Endothelial cell of umbilical vein (primary cell): ENCODE measurements around the gene PDE10A. TPM values are rescaled to one million over a fixed set of nuclear protein-coding genes. Genes with fewer than 3 reads are reported as not detected.
"Not testable (repeated sequence)": the region's sequence is repeated elsewhere in the genome, so short reads cannot be mapped to it uniquely, and the experiment has no call there.

ENCODE experiments used
- BruUV-seq: library from RNA; stranded (reverse); fragments of 400-500 nt; replicated peaks from 2 replicates; lab custom pipeline; 2021; lab: Mats Ljungman, UMichigan
- CTCF ChIA-PET: fragments of 300-600, 350-600 bp; sonication (Branson Sonifier 250); formaldehyde crosslinking; loops from one replicate; lab custom pipeline; 2021; ENCODE audit warnings: antibody characterized with exemption, inconsistent platforms; lab: Charles Lee
- POLR2A ChIA-PET: fragments of 300-600, 350-600 bp; sonication (Branson Sonifier 250); formaldehyde crosslinking; loops from one replicate; lab custom pipeline; 2021; ENCODE audit warnings: antibody characterized with exemption, inconsistent platforms; lab: Charles Lee
- DNase-seq: peaks from one replicate; pipeline ENCODE4 v3.0.0-alpha.2; 2011; ENCODE audit warnings: low read depth, low spot score
- FAIRE-seq: peaks from 2 replicates; lab custom pipeline; 2011; peaks lifted over from hg19 to GRCh38; lab: Jason Lieb, UNC
- H2AFZ ChIP-seq: 2 replicates; pipeline ENCODE4 v1.6.0; 2012; ENCODE audit warnings: low read depth, low read length, control low read depth, inconsistent platforms
- H3K27ac ChIP-seq: 2 replicates; pipeline ENCODE4 v1.5.1; 2011; ENCODE audit warnings: low read depth, mild to moderate bottlenecking, control low read depth, low read length, moderate library complexity; ENCODE audit not compliant: insufficient read depth
- H3K27me3 ChIP-seq, 2 experiments: 2 replicates each; pipeline versions ENCODE4 v1.6.0 to v1.6.1; 2011; ENCODE audit warnings: low read length in 2 of 2, mixed read lengths in 1 of 2; ENCODE audit not compliant: control insufficient read depth in 2 of 2, insufficient read depth in 2 of 2
- H3K36me3 ChIP-seq, 2 experiments: 2 replicates in 1 of 2; 3 replicates in 1 of 2; pipeline ENCODE4 v1.5.1; 2011; ENCODE audit warnings: low read length in 2 of 2, mild to moderate bottlenecking in 1 of 2, moderate library complexity in 1 of 2; ENCODE audit not compliant: control insufficient read depth in 2 of 2, insufficient read depth in 2 of 2; ENCODE audit errors: extremely low read depth in 1 of 2
- H3K4me1 ChIP-seq: 3 replicates; pipeline ENCODE4 v1.5.1; 2011; ENCODE audit warnings: mild to moderate bottlenecking, low read length; ENCODE audit not compliant: control insufficient read depth, insufficient read depth; ENCODE audit errors: extremely low read depth
- H3K4me2 ChIP-seq: 2 replicates; pipeline ENCODE4 v1.6.1; 2011; ENCODE audit warnings: low read length, control low read depth, mixed read lengths; ENCODE audit not compliant: insufficient read depth
- H3K4me3 ChIP-seq, 3 experiments: fragments of 200-600 bp in 1 of 3; sonication (generic), shearing (Covaris generic) in 1 of 3; replicated peaks in 1 of 3; 2 replicates each; pipeline ENCODE4 v1.5.1; 2011 to 2016; ENCODE audit warnings: control low read depth in 3 of 3, low read length in 3 of 3, mild to moderate bottlenecking in 2 of 3, inconsistent platforms in 1 of 3, low read depth in 1 of 3, moderate library complexity in 1 of 3; ENCODE audit not compliant: insufficient read depth in 1 of 3
- H3K79me2 ChIP-seq: 2 replicates; pipeline ENCODE4 v1.6.0; 2012; ENCODE audit warnings: low read length, inconsistent platforms; ENCODE audit not compliant: control insufficient read depth, insufficient read depth
- H3K9ac ChIP-seq: replicated peaks from 2 replicates; pipeline ENCODE3; 2011; ENCODE audit warnings: low read length, control low read depth; ENCODE audit not compliant: insufficient read depth; ENCODE audit errors: extremely low read depth
- H3K9me1 ChIP-seq: replicated peaks from 3 replicates; pipeline ENCODE4 v1.6.0; 2011; ENCODE audit warnings: mild to moderate bottlenecking, low read length; ENCODE audit not compliant: control insufficient read depth, insufficient read depth; ENCODE audit errors: extremely low read depth
- H3K9me3 ChIP-seq: replicated peaks from 2 replicates; pipeline ENCODE4 v1.5.1; 2012; ENCODE audit warnings: low read length, inconsistent platforms; ENCODE audit not compliant: control insufficient read depth, insufficient read depth
- H4K20me1 ChIP-seq: replicated peaks from 2 replicates; pipeline ENCODE3; 2011; ENCODE audit warnings: mild to moderate bottlenecking, low read length; ENCODE audit not compliant: control insufficient read depth, insufficient read depth; ENCODE audit errors: extremely low read depth
- CTCF ChIP-seq, 2 donors: IDR thresholded peaks; 1 replicate in 1 of 2; 2 replicates in 1 of 2; pipeline ENCODE4 v1.5.1; 2011; ENCODE audit warnings: low read length in 2 of 2, mild to moderate bottlenecking in 2 of 2, moderate library complexity in 2 of 2, control low read depth in 1 of 2, inconsistent platforms in 1 of 2, low read depth in 1 of 2; ENCODE audit not compliant: insufficient read depth in 1 of 2; ENCODE audit errors: extremely low read depth in 1 of 2
- EZH2 ChIP-seq: IDR thresholded peaks from 2 replicates; pipeline ENCODE4 v1.6.1; 2012; ENCODE audit warnings: borderline replicate concordance, low read depth, mild to moderate bottlenecking, moderate library complexity, low read length, inconsistent platforms; ENCODE audit not compliant: severe bottlenecking
- FOS ChIP-seq: IDR thresholded peaks from 2 replicates; pipeline ENCODE4 v1.6.1; 2011; ENCODE audit warnings: mild to moderate bottlenecking, low read length, moderate library complexity, borderline replicate concordance; ENCODE audit not compliant: insufficient read depth
- GATA2 ChIP-seq: IDR thresholded peaks from 2 replicates; pipeline ENCODE4 v1.7.0; 2011; ENCODE audit warnings: low read depth, mild to moderate bottlenecking, moderate library complexity, mixed read lengths, low read length; ENCODE audit not compliant: insufficient read length, insufficient read depth
- JUN ChIP-seq: IDR thresholded peaks from 2 replicates; pipeline ENCODE4 v1.6.1; 2011; ENCODE audit warnings: borderline replicate concordance, low read depth; ENCODE audit not compliant: insufficient read length, insufficient read depth
- MAX ChIP-seq: IDR thresholded peaks from 2 replicates; pipeline ENCODE4 v1.6.1; 2011; ENCODE audit not compliant: insufficient read depth, insufficient read length
- MYC ChIP-seq: IDR thresholded peaks from one replicate; pipeline ENCODE4 v1.6.1; 2011; ENCODE audit warnings: mild to moderate bottlenecking, low read depth, low read length
- POLR2A ChIP-seq: IDR thresholded peaks from 2 replicates; pipeline ENCODE4 v1.6.1; 2012; ENCODE audit warnings: low read depth, mild to moderate bottlenecking, control low read depth, low read length
- POLR2AphosphoS5 ChIP-seq: IDR thresholded peaks from 2 replicates; pipeline ENCODE4 v1.6.1; 2012; ENCODE audit warnings: low read depth, mild to moderate bottlenecking, control low read depth, low read length, moderate library complexity; ENCODE audit not compliant: insufficient read depth
- dilution Hi-C: fragments of 300-500 bp; cut with MboI; formaldehyde crosslinking; loops from one replicate; pipeline ENCODE4 v1.15.0; 2019; ENCODE audit warnings: low sequenced_read_pairs; ENCODE audit not compliant: extremely low pct_ligation_motif_present
- intact Hi-C: fragments of 100-400 bp; cut with micrococcal nuclease; formaldehyde crosslinking; loops from one replicate; pipeline ENCODE4 v1.10.0; 2022
- polyA plus RNA-seq, 4 experiments: library from polyadenylated mRNA; depleted of rRNA in 3 of 4; stranded (reverse) in 3 of 4; unstranded in 1 of 4; fragments of >200 nt; gene quantifications; 2 replicates each; pipeline versions ENCODE4 v1.2.1 to v1.2.3, GENCODE V29; 2011 to 2012; ENCODE audit warnings: missing spikeins in 1 of 4
- total RNA-seq: library from RNA; stranded (reverse); gene quantifications from 2 replicates; pipeline ENCODE4 v1.2.3, GENCODE V29; 2021

Gene PDE10A
- total and polyA plus RNA-seq, 2 donors (not counting 3 experiments of a cell fraction or from before 2014, with no cell fraction given), result 0.86 to 2.9 TPM

- no peaks in the 10 kb centered on the region for H3K27me3 ChIP-seq
- POLR2A ChIA-PET, result no interaction called here
- H4K20me1 ChIP-seq, result no peaks in the 10 kb centered on the region
- intact Hi-C loops (no loop called here), dilution Hi-C loops (no loop called here)
- no peaks in the 10 kb centered on the region for H3K9me3 ChIP-seq
- no TSS peak for BruUV-seq
- H3K9ac ChIP-seq, result no peak overlapping the region
- H3K4me3 ChIP-seq, result no peak overlapping the region
- DNase-seq (no peak), FAIRE-seq (no peak)
- TF ChIP-seq GATA2 (no peak), MAX (no peak), POLR2AphosphoS5 (no peak), FOS (no peak), CTCF (IDR thresholded peaks at IDR 0.05; ENCODE audit: extremely low read depth in 1 of 2, insufficient read depth in 1 of 2, low read depth in 1 of 2, low read length in 2 of 2) (no peak), POLR2A (no peak), MYC (no peak), EZH2 (no peak), JUN (no peak)
- no peak overlapping the region for H3K4me2 ChIP-seq
- no peaks in the 10 kb centered on the region for H3K36me3 ChIP-seq
- no peaks in the 10 kb centered on the region for H3K9me1 ChIP-seq
- H3K79me2 ChIP-seq, result no peaks in the 10 kb centered on the region
- no peaks in the 10 kb centered on the region for H3K4me1 ChIP-seq
- H3K27ac ChIP-seq, result no peak overlapping the region
- no peak overlapping the region for H2AFZ ChIP-seq
- CTCF ChIA-PET, result no interaction called here
Observed at GRCh38 chr6:165468340-165469235, 194.5 kb downstream of the PDE10A start.

- FAIRE-seq, dilution Hi-C loops, H2AFZ ChIP-seq, H3K4me1 ChIP-seq, H3K27me3 ChIP-seq, BruUV-seq, H3K36me3 ChIP-seq, H3K9me3 ChIP-seq, H3K4me2 ChIP-seq, H3K27ac ChIP-seq, H3K9ac ChIP-seq, H3K9me1 ChIP-seq, DNase-seq, H3K4me3 ChIP-seq, H3K79me2 ChIP-seq, intact Hi-C loops, POLR2A ChIA-PET, H4K20me1 ChIP-seq: not testable (repeated sequence)
- CTCF ChIA-PET, result interaction anchor here (1.1 kb wide), 1 partner anchor 24 kb away, joined by 3 read pairs; no protein-coding TSS in a partner anchor
Observed at GRCh38 chr6:165463499-165463898, 199.5 kb downstream of the PDE10A start.
